Hippocampal formation (tissue), 2 donors: ENCODE measurements around the gene ENAM.
"Not testable (repeated sequence)": the region's sequence is repeated elsewhere in the genome, so short reads cannot be mapped to it uniquely, and the experiment has no call there.

Experiments used
- DNase-seq, 2 donors: peaks; one replicate each; lab custom pipeline; 2025; lab: John Stamatoyannopoulos, UW

Gene ENAM

GRCh38 chr4:70678383-70678999 lies 49.9 kb downstream of the ENAM start:
- DNase-seq = no peak

DNA sequence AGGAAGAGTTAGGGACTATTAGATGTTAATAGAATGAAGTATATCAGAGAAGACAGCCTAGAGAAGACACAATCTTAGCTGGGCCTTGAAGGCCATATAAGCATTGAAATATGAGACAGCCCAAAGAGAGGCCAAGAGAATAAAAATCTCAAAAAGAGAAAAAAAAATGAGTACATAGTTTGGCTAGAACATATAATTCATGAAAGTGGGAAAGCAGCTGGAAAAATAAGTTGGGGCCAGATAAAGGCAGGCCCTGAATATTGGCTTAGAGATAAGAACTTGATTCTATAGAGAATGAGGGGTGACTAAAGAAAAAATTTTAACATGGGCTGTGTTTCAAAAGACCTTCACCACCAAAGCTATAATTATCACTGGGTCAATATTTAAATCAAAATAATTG lies 52.4 kb downstream of the ENAM start:
- no peak for DNase-seq

DNA sequence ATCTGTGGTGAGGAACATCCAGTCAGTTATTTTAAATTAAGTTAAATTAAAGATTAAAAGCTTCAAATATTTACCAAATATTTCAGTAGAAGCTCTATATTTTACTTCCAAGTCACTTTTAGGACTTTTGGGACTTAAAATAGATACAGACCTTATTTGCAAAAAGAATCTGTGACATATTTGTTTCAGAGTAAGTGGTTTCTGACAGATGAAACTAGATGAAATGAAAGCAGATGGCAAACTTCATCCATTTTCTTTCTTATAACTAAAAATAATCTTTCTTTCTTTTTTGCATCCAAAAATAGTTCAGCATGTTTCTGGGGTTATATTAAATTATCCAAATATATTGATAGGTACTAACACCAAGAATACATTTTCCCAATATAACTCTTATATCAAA lies 53.2 kb downstream of the ENAM start:
- DNase-seq = no peak

DNA sequence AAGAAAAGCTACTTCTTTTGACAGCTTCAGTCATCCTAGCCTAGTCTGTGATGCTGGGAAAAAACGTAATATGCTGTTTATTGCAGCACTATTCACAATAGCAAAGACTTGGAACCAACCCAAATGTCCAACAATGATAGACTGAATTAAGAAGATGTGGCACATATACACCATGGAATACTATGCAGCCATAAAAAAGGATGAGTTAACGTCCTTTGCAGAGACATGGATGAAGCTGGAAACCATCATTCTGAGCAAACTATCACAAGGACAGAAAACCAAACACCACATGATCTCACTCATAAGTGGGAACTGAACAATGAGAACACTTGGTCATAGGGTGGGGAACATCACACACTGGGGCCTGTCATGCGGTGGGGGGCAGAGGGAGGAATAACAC lies 53.6 kb downstream of the ENAM start:
- not testable (repeated sequence) for DNase-seq

DNA sequence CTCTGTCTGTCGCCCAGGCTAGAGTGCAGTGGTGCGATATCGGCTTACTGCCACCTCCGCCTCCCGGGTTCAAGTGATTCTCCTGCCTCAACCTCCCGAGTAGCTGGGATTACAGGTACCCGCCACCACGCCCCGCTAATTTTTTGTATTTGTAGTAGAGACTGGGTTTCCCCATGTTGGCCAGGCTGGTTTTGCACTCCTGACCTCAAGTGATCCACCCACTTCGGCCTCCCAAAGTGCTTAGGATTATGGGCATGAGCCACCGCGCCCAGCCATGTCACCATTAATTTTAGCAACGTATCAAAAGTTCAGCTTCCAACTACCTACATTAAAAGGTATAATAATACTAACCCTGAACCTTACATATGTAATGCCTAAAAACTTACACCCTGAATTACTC lies 58.8 kb downstream of the ENAM start:
- DNase-seq = no peak

DNA sequence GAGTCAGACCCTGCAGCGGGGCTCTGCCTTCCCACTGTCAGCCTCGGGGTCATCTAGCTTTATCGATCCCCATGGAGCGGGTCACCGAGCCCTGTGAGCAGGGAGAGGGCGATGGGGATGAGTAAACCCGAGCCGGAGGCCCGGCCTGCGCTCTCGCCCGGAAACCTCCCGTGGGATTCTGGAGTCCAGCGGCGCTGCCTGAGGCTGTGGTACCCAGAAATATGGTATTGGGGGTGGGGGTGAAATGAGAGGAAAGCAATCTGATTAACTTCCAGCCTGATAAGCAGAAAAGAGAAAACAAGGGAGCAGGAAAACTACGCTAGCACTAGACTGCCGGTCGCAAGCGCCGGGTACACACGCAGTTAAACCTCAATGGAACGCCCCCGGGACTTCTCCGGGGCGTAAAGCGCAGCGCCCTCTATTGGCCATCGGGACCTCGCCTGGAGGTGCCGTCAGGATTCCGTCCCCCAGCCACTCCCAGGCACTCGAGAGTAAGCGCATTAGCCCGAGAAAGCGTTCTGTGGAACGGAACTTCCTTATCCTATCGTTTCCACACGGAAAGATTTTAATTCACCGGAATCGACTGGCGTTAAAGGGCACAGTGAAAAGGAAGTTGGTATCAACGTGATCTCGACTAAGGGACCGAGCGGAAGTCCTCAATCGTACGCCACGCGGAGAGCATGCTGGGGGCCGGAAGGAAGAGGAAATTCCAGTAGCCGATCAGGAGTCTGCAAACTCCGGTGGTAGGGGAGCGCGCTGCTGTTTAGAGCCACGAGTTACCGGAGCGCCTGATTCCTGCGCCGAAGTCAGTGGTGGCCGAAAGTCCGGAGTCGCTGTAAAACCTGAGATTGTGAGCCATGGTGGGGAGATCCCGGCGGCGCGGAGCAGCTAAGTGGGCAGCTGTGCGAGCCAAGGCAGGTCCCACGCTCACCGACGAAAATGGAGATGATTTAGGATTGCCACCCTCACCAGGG lies 59.6 kb downstream of the ENAM start, which contains the start of gene UTP3:
Gene UTP3 (plus strand): TSS at position 712 of the 974 bp plus-strand sequence. CDS start 146 bp downstream, at position 858.
- peak; percentile 96 to 99 for DNase-seq

DNA sequence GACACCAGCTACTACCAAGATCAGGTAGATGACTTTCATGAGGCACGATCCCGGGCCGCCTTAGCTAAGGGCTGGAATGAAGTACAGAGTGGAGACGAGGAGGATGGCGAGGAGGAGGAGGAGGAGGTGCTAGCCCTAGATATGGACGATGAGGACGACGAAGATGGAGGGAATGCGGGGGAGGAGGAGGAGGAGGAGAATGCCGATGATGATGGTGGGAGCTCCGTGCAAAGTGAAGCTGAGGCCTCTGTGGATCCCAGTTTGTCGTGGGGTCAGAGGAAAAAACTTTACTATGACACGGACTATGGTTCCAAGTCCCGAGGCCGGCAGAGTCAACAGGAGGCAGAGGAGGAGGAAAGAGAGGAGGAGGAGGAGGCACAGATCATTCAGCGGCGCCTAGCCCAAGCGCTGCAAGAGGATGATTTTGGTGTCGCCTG lies 60.3 kb downstream of the ENAM start:
- no peak for DNase-seq

- DNase-seq = no peak
These were observed 63.1 kb downstream of the ENAM start for GRCh38 chr4:70691661-70692060.

DNA sequence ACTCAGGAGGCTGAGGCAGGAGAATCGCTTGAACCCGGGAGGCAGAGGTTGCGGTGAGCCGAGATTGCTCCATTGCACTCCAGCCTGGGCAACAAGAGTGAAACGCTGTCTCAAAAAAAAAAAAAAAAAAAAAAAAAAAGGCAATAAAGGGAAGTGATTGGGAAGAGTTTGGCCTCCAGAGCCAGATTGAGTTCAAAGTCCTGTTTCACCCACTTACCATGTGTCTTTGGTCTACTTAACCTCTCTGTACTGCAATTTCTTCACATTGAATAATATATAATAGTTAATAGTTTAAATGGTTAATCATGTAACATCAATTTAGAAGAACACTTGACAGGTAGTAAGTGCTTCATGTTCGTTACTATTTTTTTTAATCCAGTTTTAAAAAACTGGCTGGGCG lies 66.1 kb downstream of the ENAM start:
- not testable (repeated sequence) for DNase-seq
